Medulla oblongata (tissue), 1 donor: ENCODE results near the gene YTHDC1.
"Not testable (repeated sequence)": the region's sequence is repeated elsewhere in the genome, so short reads cannot be mapped to it uniquely, and the experiment has no call there.

Source experiments
- DNase-seq: peaks from one replicate; pipeline ENCODE4 v3.0.0-alpha.2; 2015; ENCODE audit errors: extremely low spot score

The YTHDC1 gene

GRCh38 chr4:68291256-68291655 lies 58.6 kb downstream of the YTHDC1 start:
- DNase-seq: no peak

- DNase-seq: no peak
These were observed 61.5 kb downstream of the YTHDC1 start for GRCh38 chr4:68288393-68288740.

GRCh38 chr4:68287704-68288392 lies 62.0 kb downstream of the YTHDC1 start:
- DNase-seq: no peak

- no peak for DNase-seq
These were observed 66.2 kb downstream of the YTHDC1 start for GRCh38 chr4:68283714-68284113.

GRCh38 chr4:68283095-68283494 lies 66.8 kb downstream of the YTHDC1 start:
- no peak for DNase-seq

GRCh38 chr4:68281796-68282740 lies 67.8 kb downstream of the YTHDC1 start:
- DNase-seq: not testable (repeated sequence)

GRCh38 chr4:68278029-68278428 lies 71.9 kb downstream of the YTHDC1 start:
- no peak for DNase-seq

- no peak for DNase-seq
These were observed 72.3 kb downstream of the YTHDC1 start for GRCh38 chr4:68277627-68278026.

GRCh38 chr4:68272860-68273259 lies 77.0 kb downstream of the YTHDC1 start:
- no peak for DNase-seq

GRCh38 chr4:68272380-68272779 lies 77.5 kb downstream of the YTHDC1 start:
- peak; percentile 5 for DNase-seq

GRCh38 chr4:68271851-68272357 lies 78.0 kb downstream of the YTHDC1 start:
- peak; percentile 88 for DNase-seq

- no peak for DNase-seq
These were observed 82.4 kb downstream of the YTHDC1 start for GRCh38 chr4:68267433-68267944.

GRCh38 chr4:68264875-68265565 lies 84.9 kb downstream of the YTHDC1 start:
- DNase-seq: no peak
